ENCODE results near the gene ANKRD26.

The ANKRD26 gene

DNA sequence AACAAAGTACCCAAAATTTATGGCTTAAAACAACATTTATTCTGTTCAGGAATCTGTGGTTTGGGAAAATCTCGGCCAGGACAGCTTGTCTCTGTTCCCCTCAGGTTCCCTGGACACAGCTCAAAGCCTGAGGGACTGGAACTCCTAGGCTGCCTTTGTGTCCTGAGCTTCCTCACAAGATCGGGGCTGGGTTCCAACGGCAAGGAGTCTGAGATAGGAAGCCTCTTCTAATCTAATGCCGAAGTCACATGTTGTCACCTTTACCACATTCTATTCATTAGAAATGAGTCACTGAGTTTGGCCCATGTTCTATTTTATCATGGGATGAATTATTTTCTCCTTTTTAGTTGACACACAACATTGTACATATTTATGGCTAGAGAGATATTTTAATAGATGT is 80.5 kb downstream of the ANKRD26 start:
- DNase-seq: no peak

DNA sequence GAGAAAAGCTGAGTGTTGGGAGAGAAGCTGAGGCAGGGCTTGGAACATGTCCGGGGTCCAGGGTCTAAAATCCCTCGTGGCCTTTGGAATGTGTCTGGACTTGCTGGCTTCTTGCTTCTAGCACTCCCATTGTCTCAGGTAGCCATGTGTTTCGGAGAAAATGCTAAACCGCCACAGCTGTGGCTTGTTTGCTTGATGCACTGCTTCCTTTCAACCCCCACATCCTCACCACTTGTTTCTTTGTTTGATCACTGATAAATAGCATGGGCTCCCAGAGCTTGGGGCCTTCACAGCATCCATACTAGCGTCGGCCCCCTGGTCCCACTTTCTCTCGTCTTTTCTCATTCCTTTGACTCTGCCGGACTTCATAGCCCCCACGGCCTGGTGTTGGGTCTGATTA is 102.7 kb downstream of the ANKRD26 start:
- peak in 1 of 5 experiments; percentile 93 for DNase-seq

DNA sequence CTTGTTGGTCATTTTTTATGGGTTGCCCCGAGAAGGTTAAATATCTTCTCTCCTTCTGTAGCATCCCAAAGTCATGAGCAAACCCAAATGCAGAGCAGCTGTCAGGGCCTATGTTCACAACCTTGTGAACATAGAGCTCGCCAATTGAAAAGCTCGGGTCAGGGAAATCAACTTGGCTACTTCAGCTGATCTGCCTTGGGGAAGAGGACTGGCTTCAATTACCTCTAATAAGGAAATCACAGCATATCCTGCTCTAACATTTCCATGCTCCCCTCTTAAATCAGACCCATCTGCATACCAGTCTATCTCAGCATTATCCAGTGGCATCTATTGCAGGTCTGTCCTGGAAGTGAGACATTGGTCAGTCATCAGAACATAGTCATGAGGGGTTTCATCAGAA is 105.6 kb downstream of the ANKRD26 start:
- no peak for DNase-seq

DNA sequence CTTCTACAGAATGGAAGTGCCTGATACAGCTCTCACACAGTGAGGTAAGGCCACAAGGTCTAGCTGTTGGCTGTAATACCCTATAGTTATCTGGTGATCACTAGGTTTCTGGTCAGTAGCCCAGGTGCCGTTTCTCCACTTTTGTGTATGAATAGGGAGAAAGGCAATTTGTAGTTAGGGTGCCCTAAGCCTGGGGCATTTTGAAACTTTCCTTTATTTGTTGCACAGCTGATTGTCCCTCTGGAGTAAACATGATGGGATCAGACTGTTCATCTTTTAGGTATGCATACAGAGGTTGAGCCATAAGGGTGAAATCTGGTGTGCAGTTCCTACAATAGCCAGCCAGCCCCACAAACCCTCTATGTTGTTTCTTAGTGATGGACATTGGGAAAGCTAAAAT is 112.4 kb downstream of the ANKRD26 start:
- DNase-seq: no peak

DNA sequence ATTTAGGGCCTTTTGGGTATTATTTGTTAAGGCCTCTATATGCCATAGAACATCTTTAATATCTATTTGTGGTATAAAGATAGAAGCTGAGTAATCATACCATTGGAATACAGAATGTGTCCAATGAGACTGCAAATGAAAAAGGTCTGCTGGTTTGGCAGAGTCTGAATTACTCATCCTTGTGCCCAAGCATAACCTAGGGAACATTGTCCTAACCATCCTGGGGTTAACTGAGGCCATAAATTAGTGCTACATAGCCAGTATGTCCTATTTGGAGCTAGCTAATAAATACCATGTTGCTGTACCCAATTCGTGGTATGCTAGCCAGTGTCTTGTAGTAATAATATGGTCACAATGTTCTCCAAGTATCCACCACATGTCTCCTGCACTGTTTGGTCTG is 117.1 kb downstream of the ANKRD26 start:
- DNase-seq: no peak

DNA sequence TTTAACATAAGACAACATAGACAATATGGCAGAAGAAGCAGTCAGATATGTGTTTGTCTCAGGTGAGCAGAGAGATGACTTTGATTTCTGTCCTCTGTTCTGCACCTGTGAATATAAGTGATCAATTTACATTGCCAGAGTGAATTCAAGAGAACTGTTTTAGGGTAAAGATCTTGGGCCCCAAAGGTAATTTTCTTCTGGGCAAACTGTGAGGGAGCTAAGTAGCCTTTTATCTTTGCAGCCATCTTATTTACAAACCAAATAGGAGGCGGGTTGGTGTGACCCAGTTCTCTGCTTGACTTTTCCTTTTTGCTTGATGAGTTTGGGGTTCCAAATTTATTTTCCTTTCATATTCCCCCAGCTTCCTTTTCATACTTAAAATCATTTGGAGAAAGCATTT is 118.2 kb downstream of the ANKRD26 start:
- DNase-seq: no peak

DNA sequence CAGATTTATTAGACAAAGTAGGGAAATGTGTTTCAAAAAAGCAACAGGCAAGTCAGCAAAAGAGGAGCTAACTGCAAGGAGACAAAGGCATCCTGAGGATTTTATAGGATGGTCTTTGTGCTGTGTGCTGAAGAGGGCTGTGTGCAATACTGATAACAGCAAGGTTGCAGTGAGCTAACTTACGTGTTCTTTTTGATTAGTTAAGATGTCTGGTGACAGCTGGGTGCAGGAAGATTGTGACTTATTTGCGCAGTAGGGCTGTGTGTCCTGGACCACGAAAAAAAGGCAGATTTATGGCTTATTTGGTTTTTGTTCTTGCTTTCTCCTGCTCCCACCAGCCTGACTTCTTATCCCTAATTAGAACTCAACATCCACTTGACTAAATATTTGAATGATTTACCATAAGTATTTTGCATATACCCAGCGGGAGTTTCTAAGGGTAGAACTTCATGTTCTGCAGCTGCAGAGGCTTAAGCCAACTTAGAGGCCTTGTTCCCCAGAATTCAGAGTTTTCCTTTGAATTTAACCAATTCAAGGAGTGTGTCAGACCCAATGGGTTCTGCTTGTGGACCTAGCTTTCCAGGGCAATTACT is 119.0 kb downstream of the ANKRD26 start:
- DNase-seq: no peak

DNA sequence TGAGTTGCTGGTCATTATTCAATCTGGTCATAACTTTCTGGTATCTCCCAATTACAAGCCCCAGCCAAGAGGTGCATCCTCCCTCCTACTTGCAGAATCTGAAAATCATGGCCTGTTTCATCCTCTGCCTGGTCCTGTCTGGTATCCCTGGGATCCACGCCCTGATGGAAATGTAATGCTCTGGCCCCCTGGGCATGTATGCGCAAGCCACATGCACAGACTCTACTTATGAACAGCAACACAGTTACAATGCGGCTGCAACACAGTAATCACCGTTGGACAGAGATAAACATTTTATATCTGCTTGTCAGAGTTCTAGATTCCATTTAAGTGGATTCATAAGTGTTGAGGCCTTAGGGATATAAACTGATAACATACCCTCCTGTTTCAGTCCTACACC is 121.8 kb downstream of the ANKRD26 start:
- DNase-seq: no peak

DNA sequence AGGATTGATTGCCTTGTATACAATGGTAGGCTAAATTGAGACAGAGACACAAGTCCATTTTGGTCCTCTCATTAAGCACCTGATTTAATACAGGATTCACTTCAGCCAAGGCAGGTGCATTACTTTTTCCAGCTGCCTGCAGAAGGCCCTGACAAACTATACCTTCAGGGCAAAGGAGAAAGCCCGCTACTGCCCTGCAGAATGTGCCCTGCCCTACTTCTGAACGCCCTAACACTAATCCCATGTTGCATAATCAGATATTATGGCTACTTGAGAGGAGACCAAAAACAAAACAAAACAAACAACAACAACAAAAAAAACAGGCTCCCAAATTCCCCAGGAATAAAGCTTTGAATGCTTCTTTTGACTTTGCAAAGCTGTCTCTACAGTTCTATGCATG is 122.7 kb downstream of the ANKRD26 start:
- DNase-seq: no peak

DNA sequence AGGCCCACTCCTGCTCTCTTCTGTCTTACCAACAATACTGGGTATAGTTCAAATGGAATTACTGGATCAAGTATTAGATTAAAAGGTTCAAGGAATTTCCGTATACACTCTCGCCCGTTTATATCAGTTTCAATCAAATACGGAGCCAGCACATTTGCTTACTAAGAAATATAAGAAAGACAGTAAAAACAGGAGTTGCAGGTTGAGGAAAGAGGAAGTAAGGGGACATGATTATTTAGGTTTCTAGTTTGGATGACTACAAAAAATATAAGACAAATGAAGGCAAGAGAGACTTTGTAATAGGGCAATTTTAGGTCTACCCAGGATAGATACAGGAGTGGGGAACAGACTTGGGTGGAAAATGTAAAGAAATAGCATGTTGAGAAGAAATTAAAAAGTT is 129.6 kb downstream of the ANKRD26 start:
- peak in 1 of 5 experiments; percentile 60 for DNase-seq

DNA sequence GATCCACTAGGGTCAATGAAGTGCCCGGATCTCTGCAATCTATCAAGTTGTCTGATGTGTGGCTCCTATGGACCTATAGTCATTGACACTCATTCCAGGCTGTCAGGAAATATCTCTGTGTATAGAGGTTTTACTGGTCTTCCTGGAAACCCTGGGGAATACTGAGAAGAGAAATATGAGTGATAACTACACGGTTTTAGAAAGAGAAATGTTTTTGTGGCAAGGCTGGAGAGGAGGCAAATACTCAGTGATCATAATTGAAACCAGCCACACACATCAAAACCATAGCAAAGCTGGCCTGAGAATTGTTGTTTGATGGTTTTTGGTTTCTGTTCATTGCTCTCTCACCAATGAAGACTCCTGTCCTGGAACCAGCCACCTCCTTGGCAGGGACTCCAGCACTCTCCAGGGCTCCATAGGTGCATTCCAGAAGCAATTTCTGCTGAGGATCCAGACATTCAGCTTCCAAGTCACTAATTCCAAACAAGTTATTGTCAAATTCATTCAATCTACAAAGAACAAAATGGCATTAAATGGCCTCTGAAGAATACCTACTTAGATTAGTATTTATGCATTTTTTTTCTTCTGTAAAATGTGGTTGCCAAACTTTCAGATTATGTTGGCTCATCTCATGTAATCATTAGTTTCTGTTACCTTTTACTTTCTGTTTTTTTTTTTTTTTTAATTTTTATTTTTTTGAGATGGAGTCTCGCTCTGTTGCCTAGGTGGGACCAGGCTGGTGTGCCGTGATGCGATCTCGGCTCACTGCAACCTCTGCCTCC is 131.0 kb downstream of the ANKRD26 start:
- peak in 1 of 5 experiments; percentile 86 for DNase-seq

DNA sequence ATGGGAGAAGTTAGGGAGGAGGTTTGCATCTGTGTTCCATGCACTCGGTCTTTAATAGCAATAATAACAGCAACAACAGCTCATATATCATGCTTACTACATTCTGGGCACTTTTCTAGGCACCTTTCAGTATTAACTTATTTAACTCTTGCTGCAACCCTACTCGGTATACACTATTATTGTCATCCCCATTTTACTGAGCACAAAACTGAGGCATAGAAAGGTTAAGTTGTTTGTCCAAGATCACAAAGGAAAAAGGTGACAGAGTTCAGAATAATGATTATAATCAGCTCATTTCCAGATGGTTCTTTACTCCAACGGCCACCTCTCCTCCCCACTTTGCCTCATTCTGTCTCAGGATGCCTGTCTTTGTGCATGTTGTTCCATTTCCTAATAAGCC is 137.5 kb downstream of the ANKRD26 start:
- DNase-seq: no peak

DNA sequence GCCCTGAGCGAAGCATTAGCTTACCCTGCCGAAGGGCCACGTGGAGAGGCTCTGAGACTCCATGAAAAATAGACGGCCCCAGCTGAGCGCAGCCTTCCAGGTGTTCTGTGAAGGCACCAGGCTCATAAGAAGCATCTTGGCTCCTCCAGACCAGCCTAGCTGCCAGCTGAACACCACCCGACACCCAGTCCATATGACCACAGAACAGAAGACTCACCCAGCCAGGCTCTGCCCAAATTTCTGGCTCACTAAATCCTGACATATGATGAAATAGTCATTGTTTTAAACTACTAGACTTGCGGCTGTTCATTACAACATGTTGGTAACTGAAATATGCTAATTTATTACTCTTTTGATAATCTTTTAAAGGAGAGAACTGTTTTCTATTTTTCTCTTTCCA is 140.0 kb downstream of the ANKRD26 start:
- DNase-seq: peak in 1 of 5 experiments; percentile 49

DNA sequence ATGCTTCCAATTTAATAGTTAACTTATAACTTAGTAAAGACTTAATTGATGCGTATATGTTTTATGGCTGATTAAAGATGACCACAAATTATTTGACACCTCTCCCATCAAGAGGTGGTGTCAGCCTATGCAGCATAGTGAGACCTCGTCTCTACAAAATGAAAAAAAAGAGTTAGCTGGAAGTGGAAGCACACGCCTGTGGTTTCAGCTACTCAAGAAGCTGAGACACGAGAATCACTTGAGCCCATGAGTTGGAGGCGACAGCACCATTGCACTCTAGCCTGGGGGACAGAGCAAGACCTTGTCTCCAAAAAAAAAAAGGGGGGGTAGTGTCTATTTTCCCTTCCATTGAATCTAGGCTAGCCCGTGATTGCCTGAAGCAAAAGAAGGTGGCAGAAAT is 140.5 kb downstream of the ANKRD26 start:
- DNase-seq: peak in 1 of 5 experiments; percentile 94
